ENCODE results near the gene BTBD9. TPM values are rescaled to one million over a fixed set of nuclear protein-coding genes. Genes with fewer than 3 reads are reported as not detected.

Gene BTBD9
- total and polyA plus RNA-seq, 2 donors (not counting 3 experiments of a cell fraction or from before 2014, with no cell fraction given) = 4.9 to 15.0 TPM

GRCh38 chr6:38284802-38285394 lies 354.8 kb downstream of the BTBD9 start:
- Histone ChIP-seq H3K9ac (replicated peaks; ENCODE audit: extremely low read depth, insufficient read depth, low read length) (no peak overlapping the region), H3K9me3 (replicated peaks; ENCODE audit: control insufficient read depth, insufficient read depth, low read length) (no peaks in the 10 kb centered on the region), H3K27me3 (ENCODE audit: control insufficient read depth in 2 of 2, insufficient read depth in 2 of 2, low read length in 2 of 2) (no peaks in the 10 kb centered on the region), H3K4me2 (ENCODE audit: insufficient read depth, low read length) (no peak overlapping the region), H3K4me1 (ENCODE audit: control insufficient read depth, extremely low read depth, insufficient read depth, low read length) (peaks cover 17% of the 10 kb centered on the region), H3K4me3 (replicated peaks in 1 of 3; ENCODE audit: insufficient read depth in 1 of 3, low read depth in 1 of 3, low read length in 3 of 3) (no peak overlapping the region), H3K9me1 (replicated peaks; ENCODE audit: control insufficient read depth, extremely low read depth, insufficient read depth, low read length) (no peaks in the 10 kb centered on the region), H3K79me2 (ENCODE audit: control insufficient read depth, insufficient read depth, low read length) (no peaks in the 10 kb centered on the region), H3K36me3 (ENCODE audit: control insufficient read depth in 2 of 2, extremely low read depth in 1 of 2, insufficient read depth in 2 of 2, low read length in 2 of 2) (no peaks in the 10 kb centered on the region), H4K20me1 (replicated peaks; ENCODE audit: control insufficient read depth, extremely low read depth, insufficient read depth, low read length) (no peaks in the 10 kb centered on the region), H2AFZ (ENCODE audit: low read depth, low read length) (no peak overlapping the region), H3K27ac (ENCODE audit: insufficient read depth, low read depth, low read length) (no peak overlapping the region)
- BruUV-seq (replicated peaks) = no TSS peak
- TF ChIP-seq EZH2 (IDR thresholded peaks at IDR 0.05; ENCODE audit: borderline replicate concordance, low read depth, low read length, severe bottlenecking) (no peak), POLR2AphosphoS5 (IDR thresholded peaks at IDR 0.05; ENCODE audit: insufficient read depth, low read depth, low read length) (no peak), FOS (IDR thresholded peaks at IDR 0.05; ENCODE audit: borderline replicate concordance, insufficient read depth, low read length) (no peak), CTCF (IDR thresholded peaks at IDR 0.05; ENCODE audit: extremely low read depth in 1 of 2, insufficient read depth in 1 of 2, low read depth in 1 of 2, low read length in 2 of 2) (no peak), MYC (IDR thresholded peaks at IDR 0.05; ENCODE audit: low read depth, low read length) (no peak), POLR2A (IDR thresholded peaks at IDR 0.05; ENCODE audit: low read depth, low read length) (no peak), MAX (IDR thresholded peaks at IDR 0.05; ENCODE audit: insufficient read depth, insufficient read length) (no peak), GATA2 (IDR thresholded peaks at IDR 0.05; ENCODE audit: insufficient read depth, insufficient read length, low read depth, low read length) (no peak), JUN (IDR thresholded peaks at IDR 0.05; ENCODE audit: borderline replicate concordance, insufficient read depth, insufficient read length, low read depth) (no peak)
- FAIRE-seq = no peak
- no peak for DNase-seq (ENCODE audit: low read depth, low spot score)
- dilution Hi-C loops (cut with MboI; ENCODE audit: extremely low pct_ligation_motif_present, low sequenced_read_pairs) (no loop called here), intact Hi-C loops (cut with micrococcal nuclease) (no loop called here)
- CTCF ChIA-PET = no interaction called here
- POLR2A ChIA-PET = no interaction called here

Measured in endothelial cell of umbilical vein (primary cell).